DMS153 treated with DMSO at 0.1 percent for 48 hours (cell line): ENCODE results near the gene SHROOM3.

Experiments
- DNase-seq: peaks from one replicate; lab custom pipeline; 2025; ENCODE audit not compliant: unreplicated experiment; lab: John Stamatoyannopoulos, UW

SHROOM3 gene

DNA sequence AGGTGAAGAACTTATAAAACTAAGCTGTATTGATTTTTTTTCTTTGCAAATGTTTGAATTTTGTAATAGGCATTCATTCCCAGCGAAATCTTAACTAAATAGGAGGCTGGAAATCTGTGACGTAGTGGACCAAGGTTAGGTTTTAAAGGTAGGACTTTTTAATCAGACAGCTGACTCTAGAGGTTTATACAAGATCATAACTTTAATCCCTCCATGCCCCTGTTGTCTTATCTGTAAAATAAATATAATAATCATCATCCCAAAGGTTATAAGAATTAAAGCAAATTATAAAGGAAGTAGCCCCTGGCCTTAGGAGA, 101.3 kb downstream of the SHROOM3 start:
- DNase-seq: no peak

DNA sequence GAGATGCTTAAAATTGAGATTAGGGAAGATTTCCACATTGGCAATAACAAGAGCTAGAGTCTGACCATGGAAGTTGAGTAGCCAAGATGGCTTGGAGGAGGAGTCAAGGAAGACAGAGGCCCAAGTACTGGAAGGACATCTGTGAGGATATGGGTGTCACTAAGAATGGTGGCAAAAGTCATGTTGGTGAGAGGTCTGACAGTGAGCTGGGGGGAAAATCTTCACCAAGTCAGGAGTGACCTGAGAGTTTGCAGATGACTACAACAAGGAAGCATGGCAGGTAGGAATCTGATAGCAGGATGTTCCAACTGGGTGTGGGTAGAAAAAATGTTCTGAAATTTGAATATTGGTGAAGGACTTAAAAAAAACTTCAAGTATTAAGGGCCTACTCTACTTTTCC, 103.3 kb downstream of the SHROOM3 start:
- no peak for DNase-seq

DNA sequence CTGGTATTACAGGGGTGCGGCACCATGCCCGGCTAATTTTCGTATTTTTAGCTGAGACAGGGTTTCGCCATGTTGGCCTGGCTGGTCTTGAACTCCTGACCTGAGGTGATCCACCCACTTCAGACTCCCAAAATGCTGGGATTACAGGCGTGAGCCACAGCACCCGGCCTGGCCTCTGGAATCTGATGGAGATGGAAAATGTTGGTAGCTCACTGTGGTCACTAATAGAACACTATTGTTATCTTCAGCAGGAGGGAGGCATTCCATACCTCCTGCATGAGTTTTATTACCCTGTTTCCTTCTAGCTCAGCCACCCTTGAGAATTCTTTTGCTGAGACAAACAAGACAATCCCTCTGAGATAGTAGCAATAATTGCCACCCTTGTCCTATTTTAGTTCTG, 105.0 kb downstream of the SHROOM3 start:
- no peak for DNase-seq

DNA sequence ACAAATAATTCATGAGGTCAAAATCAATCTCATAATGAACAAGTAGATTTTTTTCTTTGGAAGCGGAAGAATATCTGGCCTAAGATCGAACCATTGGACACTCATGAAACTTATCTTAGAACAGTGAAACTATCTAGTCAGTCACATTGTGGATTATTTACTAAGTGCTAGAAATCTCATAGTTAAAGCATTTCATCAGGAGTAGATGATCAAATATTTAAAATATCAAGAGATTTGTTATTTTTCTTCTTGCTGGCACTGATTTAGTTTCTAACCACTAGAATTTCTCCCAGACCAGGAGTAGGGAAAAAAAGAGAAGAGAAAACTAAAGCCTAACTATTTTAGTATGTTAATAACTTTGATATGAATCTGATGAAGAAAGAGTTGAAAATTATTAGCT, 105.5 kb downstream of the SHROOM3 start:
- no peak for DNase-seq

DNA sequence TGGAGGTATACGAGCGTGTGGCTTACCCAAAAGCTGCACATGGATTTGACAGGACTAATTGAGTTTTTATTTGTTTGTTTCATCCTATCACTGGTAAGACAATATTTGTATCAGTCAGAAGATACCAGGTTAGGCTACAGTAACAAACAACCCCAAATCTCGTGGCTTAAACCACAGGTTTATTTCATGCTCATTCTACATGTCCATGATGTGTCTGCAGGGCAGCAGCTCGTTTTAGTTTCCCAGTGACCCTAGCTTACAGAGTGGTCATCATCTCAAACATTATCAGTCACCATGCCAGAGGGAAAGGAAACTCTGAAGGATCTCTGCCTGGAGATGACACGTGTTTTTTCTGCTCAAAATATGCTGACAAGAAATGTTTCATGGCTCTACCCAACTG, 108.3 kb downstream of the SHROOM3 start:
- DNase-seq: no peak

DNA sequence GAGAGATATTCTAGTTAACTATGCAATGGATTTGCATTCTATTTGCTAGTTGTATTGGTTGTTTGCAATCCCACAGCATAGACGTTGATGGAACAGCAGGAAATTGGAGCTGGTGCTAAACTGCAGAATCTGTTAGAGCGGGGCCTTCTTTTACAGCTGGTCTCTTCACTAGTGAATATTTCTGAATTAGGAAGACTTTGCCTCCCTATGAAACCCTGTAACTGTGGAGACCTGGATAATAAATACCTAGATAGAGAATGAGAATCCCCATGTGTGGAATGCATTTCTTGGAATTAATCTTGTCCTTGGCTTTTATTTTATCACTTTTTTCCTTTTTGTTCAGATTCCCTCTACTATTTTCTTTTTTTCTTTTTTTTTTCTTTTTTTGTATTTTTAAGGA, 109.7 kb downstream of the SHROOM3 start:
- DNase-seq: no peak

DNA sequence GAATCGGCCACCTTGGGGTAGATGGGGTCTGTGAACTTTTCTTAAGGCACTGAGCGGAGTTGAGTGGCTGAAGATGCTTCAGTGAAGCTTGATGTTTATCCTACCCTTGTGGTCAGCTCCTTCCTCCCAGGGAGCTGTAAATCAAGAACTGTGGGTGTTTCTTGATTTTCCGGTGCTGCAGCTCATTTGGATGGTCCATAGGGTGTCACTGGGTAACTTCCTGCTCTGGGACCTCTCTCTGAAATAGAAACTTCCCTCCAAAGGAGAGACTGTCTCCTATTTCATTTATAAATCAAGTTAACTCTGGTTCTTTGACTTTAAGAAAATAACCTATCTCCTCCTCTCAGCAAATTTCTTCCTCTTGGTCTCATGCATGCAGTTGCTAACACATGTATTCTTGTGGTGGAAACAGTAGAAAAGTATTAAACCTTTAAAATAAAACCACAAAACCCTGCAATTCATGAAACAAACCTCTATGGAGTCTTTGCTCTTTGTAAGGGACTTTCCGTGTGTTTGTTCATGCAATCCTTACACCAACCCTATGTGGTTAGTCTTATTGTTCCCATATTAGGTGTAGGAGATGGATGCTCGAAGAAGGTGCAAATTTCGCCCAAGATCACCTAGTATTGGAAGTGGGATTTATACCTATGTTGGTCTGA, 110.3 kb downstream of the SHROOM3 start:
- DNase-seq: no peak

DNA sequence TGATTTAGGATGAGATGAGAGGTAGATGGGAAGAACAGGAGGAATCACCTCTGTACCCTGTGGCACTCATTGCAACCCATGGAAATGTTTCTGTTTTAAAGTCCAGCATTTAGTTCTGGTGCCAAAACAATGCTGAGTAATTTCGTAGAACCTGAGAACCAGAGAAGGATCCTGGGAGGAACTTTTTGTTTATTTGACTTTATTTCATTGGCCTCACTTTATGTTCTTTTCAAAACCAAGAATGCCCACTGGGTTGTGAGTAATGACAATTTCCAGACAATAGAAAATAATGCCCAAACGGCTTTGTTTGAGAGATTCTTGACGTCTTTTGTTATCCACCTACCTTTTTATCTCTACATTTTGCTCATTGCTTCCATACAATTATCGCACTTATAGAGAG, 111.3 kb downstream of the SHROOM3 start:
- DNase-seq: no peak

DNA sequence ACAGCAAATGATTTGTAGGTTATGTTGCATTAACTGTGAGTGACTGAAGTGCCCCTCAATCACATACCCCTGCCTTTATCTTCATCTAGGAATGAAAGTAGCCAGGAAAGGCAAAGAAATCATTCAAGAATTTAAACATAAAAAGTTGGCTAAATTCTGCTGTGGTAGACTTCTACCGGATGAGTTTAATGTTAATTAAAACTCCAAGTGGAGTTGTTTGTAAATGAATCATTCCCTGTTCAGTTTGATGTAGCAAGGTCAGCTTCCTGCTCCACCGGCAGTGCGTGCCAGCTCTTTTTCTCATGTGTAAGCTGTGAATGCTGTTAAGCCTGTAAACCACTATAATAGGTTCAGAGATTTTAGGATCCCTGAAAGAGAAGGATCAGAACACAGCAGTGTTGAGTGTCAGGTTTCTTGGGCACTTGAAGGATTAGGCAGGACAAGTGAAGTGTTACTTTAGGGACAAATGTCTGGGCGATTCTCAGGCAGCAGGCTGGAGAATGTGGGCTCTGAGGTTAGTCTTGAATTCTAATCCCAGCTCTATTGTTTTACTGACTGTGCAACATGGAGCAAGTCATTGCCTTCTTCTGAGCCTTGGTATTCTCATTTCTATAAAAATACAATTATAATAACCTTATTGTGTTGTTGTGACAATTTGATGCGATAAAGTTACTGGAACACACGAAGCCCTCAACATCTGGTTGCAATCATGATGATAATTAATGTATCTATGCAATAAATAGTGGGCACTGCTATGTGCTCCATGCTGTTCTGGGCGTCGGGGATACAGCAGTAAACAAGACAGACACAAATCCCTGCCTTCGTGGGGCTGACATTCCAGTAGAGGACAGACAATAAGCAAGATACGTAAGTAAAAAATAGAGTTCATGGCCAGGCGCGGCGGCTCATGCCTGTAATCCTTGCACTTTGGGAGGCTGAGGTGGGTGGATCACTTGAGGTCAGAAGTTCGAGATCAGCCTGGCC, 112.0 kb downstream of the SHROOM3 start:
- no peak for DNase-seq

DNA sequence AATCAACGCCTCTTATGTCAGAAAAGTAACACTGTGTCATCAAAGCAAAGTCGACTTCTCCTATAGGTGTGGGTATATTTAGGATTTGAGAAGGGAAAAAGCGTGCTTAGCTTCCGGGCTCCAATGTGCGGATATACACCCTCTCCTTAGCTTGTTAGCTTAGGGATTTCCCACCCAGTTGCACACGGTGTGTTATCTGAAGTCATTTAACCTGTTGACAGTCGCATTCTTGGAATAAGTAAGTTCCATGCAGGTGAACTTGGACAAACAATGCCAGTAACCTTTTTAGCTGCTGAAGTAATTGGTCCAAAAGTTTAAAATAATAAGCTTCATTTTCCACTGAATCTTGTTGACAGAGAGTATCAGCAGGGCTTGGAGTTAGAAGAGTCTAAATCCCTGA, 113.7 kb downstream of the SHROOM3 start:
- DNase-seq: no peak

DNA sequence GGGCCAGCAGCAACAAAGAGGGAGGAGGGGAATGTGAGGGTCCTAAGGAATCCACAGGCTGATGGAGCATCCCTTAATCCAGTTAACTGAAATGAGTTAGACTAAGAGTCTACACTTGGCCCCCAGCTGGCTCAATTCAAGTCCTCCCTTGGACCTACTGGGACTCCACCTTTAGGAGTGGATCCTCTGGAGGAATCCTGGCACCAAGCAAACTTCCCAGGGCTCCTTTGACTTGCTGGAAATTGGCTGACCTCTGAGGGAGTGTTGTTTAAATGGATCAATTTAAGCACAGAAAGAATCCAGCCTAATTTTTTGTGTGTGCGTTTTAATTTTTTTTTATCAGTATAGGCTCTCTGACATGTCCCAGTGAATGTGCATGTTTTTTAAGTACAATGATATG, 114.7 kb downstream of the SHROOM3 start:
- no peak for DNase-seq

DNA sequence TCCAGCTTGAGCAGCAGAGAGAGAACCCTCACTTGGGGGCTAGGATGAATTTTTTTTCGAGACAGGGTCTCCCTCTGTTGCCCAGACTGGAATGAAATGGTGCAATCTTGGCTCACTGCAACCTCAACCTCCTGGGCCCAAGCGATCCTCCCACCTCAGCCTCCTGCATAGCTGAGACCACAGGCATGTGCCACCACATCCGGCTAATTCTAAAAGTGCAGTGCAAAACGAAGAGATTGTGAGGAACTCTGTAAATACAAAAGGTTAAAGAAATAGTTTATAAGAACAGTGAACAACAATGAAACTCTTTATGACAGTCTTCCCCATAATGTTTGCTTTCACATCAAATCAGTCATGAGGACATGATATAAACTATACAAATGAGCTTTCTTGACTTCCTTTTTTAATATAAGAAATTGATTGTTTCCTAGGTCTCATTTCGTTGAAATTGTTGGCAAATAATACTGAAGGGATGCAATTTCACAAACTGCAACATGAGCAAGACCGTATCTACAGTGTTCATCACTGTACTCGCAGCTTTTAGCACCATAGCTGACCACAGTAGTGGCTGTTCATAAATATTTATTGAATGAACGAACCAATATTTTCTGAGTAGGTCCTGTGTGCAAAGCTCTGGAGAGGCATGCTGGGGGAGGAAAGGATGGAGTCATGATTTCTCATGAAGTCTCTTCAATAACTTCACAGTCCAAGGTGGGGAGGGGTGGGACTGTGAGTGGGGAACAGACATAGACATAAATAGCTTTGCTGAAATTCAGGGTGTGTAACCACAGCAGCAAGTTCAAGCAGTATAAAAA, 116.1 kb downstream of the SHROOM3 start:
- no peak for DNase-seq

DNA sequence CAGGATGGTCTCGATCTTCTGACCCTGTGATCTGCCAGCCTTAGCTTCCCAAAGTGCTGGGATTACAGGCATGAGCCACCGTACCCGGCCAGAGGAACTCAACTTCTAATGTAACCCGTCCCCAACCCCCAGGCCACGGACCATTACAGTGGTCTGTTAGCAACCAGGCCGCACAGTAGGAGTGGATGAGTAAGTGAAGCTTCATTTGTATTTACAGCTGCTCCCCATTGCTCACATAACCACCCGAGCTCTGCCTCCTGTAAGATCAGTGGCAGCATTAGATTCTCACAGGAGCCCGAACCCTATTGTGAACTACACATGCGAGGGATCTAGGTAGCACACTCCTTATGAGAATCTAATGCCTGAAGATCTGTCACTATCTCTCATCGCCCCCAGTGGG, 119.6 kb downstream of the SHROOM3 start:
- DNase-seq: no peak

DNA sequence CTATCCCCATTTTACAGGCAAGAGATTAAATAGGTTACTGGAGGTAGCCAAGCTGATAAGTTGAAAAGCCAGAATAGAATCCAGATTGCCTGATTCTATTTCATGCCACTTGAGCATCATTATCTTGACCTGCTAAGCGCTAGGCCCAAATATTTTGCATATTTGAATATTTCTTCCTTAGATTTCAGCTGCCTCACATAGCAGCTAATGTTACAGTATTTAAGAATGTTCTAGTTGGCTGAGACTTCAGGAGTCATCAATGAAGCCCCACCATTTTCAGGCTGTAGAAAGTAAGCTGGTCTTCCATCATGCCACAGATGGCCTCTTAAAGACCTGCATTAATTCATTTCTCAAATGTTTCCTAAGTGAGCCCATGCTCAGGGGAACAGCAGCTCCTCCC, 121.4 kb downstream of the SHROOM3 start:
- DNase-seq: no peak

DNA sequence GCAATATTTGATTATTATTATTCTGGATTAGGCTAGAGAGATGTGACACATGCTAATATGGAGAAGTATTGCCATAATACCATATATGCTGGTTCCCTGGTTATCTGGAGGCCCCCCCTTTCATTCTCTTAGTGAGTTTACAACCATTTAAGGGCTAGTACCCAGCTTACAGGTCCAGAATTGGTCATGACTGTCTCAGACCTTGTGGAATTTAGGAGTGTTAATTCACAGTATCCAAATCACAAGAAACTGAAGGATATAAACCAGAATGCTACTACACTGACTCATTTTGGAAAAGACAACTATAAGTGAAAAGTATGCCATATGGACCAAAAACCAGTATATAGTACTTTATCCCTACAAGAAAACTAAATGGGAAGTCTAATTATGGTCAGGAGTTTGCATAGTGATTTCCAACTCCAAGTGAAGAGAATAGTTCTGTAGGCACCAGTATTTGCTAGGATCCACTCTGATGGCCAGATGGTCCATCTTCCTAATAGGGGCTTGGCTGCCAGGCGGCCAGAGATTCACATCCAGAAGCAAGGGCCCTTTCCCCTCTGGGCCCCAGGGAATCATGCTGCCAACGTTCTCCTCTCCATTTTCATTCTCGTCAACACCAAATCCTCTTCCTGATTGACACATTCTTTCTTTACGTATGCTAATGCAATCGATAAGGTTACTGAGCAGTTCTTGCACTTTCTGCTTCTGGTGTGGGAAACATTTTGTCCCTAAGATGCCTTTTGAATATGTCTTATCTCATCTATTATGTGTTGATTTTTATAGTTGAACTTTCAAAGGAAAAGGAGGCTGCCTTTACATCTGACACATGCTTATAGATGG, 123.6 kb downstream of the SHROOM3 start:
- DNase-seq: no peak

DNA sequence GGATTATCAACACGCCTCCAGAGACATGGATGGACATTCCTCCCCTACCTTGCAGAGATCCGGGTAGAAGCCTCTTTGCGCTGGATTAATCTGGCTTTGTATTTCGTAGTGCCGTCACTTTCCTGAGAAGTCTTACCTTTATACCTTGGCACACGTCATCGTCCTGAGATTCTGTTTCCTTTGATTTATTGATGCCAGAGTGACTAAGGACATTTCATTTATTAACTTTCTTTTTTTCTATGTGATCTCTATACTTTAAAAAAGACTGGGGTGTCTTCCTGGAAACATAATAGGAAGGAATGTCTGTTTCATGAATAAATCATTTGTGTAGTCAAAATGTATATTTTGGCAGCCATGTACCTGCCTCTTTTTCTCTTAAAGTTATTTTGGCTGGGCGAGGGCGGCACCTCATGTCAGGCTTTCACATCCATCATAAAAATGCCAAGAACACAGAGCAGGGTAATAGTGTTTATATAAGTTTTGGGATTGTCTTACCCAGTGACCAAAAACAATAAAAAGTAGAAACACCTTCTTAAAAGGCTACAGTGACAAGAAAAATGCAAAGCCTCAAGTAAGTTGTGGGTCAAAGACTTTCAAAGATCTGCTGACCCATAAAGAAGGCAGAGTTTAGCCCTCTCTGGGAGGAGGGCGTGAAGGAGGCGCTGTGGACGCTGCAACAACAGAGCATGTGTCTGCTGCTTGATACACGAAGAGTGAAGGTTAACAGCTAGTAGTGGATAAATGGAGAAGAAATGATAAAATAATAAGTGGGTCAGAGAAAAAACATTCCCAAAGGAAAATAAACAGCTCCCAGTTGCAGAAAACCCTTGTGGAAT, 124.4 kb downstream of the SHROOM3 start:
- no peak for DNase-seq

DNA sequence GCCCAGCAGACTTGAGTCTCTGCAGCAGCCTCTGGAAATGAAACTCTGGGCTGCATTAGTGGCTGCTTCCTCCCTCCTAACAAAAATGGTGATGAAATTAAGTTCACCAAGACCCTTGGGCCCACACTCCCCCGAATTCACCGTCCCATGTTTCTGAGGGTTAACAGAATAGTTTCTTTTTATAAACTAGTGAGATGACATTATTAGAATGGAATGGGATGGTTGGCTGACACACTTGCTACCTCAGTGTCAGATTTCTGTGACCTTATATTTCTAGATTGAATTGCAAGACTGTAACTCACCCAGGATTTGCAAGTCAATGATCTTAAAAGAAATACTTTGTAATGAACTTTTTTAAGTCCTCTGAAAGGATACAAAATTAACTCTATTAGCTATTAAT, 127.1 kb downstream of the SHROOM3 start:
- no peak for DNase-seq

DNA sequence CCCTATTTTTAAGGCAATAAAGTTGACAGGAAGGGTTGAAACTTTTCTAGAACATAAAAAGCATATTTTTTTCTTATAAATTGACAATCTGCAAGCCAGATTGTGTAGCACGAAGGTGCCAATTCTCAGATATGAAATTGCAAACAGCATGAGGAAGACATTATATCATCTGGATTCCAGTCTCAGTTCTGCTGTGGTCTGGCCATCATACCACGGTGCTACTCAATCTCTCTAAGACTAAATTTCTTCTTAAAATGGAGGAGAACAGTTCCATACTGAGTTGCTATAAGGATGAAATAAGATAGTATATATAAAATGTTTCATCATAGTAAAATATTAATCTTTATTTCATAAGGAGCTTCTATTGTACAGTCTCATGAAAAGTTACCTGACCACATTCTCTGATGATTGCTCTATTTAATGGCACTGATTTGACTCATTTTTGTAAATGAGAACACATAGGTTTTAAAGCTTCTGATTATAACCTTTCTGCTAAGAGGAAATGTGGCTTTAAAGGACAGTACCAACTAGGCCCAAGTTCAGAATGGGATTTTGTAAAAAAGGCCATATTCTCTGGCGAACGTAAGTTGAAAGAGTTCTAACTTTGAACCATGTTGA, 127.9 kb downstream of the SHROOM3 start:
- no peak for DNase-seq

DNA sequence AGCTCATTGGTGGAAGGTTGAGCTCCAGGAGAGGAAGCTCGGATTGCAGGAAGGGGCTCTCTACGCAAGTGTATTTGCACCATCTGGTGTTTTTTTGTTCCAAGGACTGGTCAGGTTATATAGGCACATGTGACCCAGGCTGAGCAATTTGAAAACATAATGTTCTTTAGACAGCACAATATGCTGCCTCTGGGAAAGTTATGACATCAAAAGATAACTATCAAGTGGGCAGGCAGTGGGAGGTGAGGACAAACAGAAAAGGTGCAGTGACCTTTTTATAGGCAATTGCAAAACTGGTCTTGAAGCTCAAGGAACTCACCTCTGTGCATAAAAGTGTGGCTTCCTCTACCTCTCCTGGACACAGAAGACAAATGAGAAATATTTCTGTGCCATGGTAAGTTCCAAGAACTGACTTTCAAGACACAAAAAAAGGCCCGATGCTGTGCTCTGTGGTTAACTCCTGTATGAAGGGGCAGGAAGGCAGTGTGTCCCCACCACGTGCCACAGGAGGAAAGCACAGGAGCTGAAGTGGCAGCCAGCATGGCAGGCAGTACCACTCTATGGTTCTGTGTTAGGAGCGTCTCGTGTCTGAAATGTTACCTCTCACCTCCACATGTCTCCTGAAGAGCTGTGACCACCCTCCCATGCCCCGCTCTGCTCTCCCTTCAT, 128.6 kb downstream of the SHROOM3 start:
- DNase-seq: no peak
